HG02571 (cell line): ENCODE measurements around the gene DISP2.

Source experiments
- ATAC-seq: cut with Tn5 transposase; IDR thresholded peaks from one replicate; pipeline ENCODE4 v1.9.1; 2021; ENCODE audit warnings: mild to moderate bottlenecking, moderate library complexity; ENCODE audit not compliant: unreplicated experiment

The DISP2 gene

GRCh38 chr15:40342416-40343320 is 15.4 kb upstream of the DISP2 start:
- no peak for ATAC-seq

- ATAC-seq = no peak
Observed at GRCh38 chr15:40343512-40343911, 14.5 kb upstream of the DISP2 start.

GRCh38 chr15:40344217-40344616 is 13.8 kb upstream of the DISP2 start:
- no peak for ATAC-seq

DNA sequence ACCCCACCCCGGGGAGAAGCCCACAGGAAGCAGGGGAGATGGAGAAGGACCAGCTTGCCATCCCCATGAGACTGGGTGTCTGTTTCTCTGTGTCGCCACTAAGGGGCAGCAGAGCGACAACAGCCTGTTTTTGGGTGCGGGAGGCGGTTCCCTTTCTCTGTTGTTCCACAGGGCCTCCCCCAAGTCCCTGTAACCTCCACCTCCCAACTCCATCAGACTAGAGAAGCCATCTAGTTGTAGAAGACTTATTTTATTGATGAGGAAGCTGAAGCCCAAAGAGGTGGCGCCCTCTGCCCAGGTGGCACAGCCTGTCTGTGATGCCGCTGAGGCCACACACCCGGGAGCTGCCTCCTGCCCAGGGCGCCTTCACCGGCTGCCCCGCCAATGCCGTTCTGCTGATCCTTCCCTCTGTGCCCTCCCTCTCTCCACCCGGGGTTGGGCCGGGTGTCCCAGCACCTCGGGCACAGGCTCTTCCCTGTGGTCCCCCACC is 13.3 kb upstream of the DISP2 start:
- ATAC-seq = no peak

DNA sequence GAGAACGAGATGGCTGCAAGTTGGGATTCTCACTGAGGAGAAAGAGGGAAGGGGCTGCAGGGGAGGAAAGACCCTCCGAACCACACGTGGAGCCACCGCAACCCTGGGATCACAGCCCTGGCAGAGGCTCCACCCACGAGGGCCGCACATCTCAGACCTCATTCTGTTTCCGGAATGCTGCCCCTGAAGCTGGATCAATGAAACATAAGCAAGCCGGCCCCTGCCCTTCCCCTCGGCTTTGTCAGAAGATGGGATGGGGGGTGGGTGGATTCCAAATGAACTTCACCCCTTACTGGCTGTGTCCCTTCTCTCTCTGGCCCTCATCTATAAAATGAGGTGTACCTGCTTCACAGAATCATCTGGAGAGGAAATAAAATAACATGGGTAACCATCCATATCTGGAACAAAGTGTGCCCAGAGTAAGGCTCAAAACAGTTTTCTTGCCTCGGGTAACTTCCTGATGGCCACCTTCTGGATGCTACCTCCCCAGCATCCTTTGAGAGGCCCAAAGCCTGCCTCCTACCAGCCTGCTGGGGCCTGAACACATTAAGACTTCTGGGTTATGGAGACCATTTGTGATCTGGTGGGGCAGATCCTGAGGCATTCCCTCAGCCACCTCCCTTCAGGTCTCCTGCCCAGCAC is 12.7 kb upstream of the DISP2 start:
- ATAC-seq = no peak

DNA sequence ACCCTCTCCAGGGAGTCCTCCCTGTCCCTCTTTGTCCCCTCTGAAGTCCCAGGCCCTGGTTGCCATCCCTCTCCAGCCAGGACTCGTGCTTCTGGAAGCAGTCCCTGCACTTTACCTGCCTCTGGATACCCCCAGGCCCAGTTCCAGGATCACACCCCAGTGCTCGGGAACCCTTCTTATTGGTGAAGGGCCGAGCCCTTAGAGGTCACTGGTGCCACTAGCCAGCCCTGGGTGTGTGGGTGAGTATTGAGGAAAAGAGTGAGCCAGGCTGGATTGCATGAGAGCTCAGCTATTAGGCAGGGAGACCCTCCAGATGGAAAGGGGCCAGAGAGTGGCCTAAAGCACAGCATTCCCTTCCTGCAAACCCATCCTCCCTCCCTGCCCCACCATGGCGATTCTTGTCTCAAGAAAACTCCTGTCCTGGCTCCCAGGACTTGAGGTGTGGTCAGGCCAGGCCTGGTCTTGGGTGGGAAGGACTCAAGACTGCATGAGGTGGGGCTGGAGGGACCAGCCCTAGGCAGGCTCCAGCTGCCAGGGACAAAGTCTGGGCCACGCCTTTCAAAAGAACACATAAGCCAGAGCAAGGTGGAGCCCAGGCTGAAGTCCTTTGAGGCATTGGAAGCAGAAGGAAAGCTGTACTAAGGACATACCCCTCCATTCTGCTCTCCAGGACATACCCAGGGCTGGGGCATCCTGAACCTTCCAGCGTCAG is 12.0 kb upstream of the DISP2 start:
- no peak for ATAC-seq

DNA sequence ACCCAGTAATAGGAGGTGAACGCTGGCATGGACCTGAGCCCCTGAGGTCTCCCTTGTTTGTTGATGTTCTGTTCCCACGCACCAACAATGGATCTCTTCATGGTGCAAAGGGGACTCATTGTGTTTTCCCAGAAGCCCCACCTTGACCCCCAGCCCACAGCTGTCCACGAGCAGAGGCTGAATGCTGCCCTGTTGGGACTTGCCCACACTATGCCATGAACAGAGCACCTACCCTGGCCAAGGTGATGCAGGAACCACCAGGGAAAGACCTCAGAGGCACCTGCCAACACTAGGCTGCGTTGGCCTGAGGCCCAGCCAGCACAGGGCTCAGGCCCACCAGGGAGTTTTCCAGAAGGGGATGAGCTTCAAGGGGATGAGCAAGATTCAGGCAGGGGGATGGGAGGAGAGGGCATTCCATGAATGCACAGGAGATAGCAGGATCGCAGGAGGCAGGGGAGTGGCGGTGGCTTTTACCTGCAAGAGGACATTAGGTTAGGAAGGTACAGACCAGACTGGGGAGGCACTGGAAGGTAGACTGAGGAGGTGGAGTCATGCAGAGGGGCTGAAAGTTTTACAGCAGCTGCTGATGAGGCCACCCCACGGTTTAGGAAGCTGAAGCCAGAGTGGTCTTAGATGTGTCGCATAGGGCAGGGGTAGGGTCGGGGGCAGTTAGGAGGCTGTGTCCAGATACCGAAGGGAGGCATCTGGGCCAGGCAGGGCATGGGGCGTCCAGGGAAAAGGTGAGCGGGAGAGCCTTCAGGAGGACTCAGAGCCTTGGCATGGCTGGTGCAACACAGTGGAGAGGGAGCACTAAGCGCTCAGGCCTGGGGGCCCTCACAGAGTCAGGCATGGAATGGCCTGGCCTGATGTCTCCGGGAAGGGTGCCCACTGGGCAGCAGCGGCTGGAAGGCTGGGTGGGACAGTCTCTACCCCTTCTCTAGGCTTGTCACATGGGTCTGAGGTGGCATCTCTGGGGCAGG is 11.2 kb upstream of the DISP2 start:
- ATAC-seq = no peak

DNA sequence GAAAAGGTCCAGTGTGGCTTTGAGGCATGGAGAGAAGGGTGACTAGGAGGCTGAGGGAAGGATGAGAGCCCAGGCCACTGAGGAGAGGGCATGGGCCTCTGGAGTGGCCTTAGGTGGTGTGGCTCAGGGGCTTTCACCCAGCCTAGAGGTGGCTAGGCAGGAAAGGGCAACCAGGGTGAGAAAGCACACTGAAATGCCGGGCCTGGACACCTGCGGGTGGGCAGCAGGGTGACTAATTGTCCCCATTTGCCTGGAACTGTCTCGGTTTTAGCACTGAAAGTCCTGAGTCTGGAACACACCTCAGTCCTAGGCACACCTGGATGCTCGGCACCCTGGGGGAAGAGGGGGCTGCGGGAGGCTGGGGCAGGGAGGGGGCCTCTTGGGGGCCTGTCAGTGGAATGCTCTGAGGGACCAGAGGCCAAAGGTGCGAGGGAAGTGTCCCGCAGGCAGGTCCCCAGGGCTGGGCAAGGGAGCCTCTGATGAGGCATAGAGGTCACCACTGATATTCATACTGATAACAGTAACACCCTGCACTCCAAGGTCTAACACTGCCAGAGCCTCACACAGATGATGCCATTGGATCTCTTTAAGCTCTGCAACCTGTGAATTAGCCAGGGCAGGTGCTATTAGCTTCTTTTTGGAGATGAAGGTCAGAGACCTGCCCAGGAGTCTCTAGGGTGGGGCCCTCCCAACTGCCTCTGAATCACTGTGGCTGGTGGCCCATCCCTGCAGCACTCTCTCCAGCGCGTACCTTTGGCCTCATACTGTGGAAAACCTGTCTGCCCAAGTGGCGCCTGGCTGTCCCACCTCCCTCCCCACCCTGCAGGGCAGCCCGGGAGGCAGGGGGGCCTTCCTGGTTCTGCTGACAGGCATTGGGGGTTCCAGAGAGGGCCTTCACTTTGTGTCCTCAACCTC is 10.2 kb upstream of the DISP2 start:
- ATAC-seq = no peak

GRCh38 chr15:40348474-40348870 is 9.5 kb upstream of the DISP2 start:
- no peak for ATAC-seq

DNA sequence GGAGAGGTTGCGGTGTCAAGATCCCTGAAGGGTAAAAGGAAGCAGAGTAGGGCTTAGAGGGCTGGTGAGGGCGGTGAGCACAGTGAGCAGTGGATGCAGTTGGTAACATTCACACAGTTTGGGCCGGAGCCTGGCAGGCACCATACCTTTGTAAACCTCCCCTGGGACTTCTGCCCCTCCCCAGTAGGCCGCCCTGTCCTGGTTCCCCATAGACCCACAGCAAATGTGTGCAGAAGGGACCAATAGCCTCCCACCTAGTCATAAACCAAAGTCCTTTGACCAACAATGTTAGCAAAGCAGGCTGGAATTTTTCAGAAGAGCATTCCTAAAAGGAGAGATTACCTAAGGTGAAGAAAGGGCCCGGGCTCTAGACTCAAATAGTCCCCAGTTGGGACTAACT is 8.9 kb upstream of the DISP2 start:
- no peak for ATAC-seq

GRCh38 chr15:40352281-40352901 is 5.6 kb upstream of the DISP2 start:
- ATAC-seq = no peak

DNA sequence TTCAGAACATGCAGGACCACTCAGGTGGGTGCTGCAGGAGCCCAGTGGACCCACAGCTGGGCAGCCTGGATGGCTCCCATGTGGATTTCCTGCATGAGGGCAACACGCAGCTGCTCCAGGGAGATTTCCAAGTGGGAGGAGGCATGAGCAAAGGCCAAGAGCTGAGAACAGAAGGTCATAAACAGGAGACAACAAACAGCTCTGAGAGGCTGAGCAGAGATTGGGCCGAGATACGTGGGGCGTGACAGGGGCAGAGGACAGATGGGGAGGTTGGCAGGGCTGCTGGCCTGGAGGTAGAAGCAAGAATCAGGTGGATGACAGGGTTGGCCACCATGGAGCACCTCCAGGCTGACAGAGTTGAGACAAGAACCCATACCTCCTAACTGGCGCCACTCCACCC is 4.3 kb upstream of the DISP2 start:
- no peak for ATAC-seq

- no peak for ATAC-seq
Observed at GRCh38 chr15:40354408-40355171, 3.4 kb upstream of the DISP2 start.

DNA sequence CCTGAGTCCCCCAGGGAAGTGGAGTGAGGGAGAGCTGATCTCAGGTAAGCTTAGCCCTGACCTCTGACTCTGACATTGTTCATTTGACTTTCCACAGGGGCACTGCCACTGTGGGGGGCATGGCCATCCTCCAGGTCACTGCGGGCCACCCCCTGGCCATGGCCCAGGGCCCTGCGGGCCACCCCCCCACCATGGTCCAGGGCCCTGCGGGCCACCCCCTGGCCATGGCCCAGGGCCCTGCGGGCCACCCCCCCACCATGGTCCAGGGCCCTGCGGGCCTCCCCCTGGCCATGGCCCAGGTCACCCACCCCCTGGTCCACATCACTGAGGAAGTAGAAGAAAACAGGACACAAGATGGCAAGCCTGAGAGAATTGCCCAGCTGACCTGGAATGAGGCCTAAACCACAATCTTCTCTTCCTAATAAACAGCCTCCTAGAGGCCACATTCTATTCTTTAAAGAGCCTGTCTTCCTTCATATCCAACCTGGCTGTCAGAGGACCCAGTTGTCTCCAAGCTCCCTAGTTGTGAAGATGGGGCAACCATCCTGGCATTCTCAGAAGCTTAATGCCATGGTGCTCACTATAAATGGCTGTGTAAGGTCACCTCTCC is 1.9 kb upstream of the DISP2 start:
- ATAC-seq = no peak

DNA sequence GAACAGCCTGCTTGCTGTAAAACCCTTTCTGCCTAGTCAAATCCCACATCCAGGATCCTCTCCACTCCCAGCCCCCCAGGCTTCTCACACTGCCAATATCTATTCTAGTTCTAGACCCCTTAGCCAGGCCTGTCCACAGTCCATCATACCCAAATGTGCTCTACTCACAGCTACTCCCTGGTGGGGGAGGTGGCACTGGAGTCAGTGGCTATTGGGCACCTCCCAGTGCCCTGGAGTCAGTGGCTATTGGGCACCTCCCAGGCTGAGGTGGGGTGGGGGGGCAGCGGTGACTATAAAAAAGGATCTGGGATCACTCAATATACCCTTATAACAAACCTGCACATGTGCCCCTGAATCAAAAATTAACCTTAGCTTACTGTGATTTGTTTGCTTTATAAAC is 773 bp upstream of the DISP2 start:
- ATAC-seq = no peak

DNA sequence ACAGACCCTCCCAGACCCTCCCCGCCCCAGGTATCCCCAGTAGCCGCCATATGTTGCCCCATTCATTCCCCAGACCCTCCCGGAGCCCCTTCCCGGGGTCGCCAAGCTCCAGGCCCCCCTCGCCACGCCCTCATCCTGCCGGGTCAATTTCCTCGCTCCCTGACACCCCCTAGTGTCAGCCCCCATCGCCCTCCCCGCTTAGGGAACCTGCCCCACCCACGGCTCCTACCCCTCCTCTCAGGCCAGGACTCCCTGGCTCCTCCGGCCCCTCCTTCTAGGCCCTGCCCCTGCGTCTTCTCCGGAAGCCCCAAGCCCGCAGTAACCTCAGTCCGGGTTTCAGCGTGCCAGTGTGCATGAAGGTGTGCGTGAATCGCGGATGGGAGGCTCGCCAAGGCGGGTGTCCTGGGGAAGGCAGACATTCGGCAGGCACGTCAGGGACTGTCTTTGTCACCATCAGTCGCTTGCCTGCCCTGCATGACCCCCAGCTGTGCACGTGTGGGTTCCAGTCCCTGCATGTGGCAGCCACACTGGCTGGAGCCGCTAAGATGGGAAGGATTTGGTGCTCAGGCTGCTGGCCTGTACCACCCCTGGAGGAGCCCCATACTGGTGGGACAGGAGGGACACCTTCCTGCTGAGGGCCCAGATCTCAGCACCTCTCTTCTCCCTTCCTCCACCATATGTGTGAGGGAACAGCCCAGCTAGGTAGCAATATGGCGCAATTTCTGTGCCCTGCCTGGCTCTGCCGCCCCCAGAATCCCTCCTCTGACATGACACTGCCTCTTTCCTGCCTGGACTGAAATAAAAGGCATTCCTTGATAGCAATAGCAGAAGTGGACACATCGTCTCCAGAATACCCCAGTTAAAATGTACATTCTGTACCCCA is 693 bp downstream of the DISP2 start:
- no peak for ATAC-seq

DNA sequence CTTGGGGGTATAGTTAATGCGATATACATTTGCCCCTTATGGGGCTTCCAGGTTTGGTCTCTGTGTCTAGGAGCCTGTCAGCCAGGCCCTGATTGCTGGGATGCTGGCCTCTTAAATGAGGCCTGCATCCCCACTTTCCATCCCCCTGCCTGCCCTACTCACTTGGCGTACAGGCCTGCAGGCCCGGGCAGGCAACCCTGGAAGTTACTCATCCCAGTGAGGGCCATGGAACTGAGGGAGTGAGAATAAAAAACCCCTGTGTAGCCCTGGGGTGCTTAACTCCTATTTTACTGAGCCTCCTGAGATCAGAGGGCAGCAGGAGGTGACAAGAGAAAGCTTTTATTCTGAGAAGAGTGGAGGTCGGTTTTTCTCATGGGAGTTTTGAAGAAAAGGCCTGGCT is 2.0 kb downstream of the DISP2 start:
- ATAC-seq = no peak
